Measurements from ENCODE around the gene PTGR3.

The PTGR3 gene

GRCh38 chr18:75212751-75213090, 3.8 kb upstream of the PTGR3 start:
- no peak for TF ChIP-seq TEAD4 (IDR thresholded peaks at IDR 0.05)

- TF ChIP-seq, protein P1, sequence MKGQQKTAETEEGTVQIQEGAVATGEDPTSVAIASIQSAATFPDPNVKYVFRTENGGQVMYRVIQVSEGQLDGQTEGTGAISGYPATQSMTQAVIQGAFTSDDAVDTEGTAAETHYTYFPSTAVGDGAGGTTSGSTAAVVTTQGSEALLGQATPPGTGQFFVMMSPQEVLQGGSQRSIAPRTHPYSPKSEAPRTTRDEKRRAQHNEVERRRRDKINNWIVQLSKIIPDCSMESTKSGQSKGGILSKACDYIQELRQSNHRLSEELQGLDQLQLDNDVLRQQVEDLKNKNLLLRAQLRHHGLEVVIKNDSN (IDR thresholded peaks at IDR 0.05): no peak
- TF ChIP-seq EGR1 (IDR thresholded peaks at IDR 0.05) (peak; percentile 45; the same call in 1 of the 2 replicates), EP300 (IDR thresholded peaks at IDR 0.05; ENCODE audit: borderline replicate concordance) (no peak), MAX (IDR thresholded peaks at IDR 0.05) (peak; percentile 54; the same call in 1 of the 2 replicates), NFIC (IDR thresholded peaks at IDR 0.05) (no peak; the same call in 1 of the 2 replicates), FOXM1 (IDR thresholded peaks at IDR 0.05; ENCODE audit: borderline replicate concordance, low read depth) (no peak), TCF12 (IDR thresholded peaks at IDR 0.05; ENCODE audit: low read depth) (peak; percentile 47; the same call in 1 of the 2 replicates), YY1 (IDR thresholded peaks at IDR 0.05; ENCODE audit: low read depth) (0 out of 2 replicates have a peak, but pooled peaks have one; percentile 51), ZBTB7A (IDR thresholded peaks at IDR 0.05; ENCODE audit: low read depth) (peak; percentile 84; the same call in 1 of the 2 replicates), CREB1 (IDR thresholded peaks at IDR 0.05; ENCODE audit: low read depth) (no peak), RAD21 (IDR thresholded peaks at IDR 0.05; ENCODE audit: low read depth) (no peak), TAF1 (IDR thresholded peaks at IDR 0.05; ENCODE audit: low read depth) (no peak)
Observed at GRCh38 chr18:75211953-75212750, 3.2 kb upstream of the PTGR3 start.

DNA sequence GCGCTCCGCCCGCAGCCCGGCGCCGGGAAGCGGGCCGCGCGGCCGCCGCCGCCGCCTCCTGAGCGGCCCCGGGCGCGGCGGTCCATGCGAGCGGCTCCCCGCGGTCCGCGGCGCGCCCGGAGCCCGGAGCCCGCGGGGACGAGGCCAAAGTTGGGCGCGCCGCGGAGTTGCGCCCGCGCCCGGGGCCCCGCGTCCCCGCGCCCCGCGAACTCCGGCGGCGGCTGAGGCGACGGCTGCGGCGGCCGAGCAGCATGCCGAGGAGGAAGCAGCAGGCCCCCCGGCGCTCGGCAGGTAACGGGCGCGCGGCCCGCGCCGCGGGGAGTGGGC, 2.6 kb upstream of the PTGR3 start:
- TF ChIP-seq EGR1 (IDR thresholded peaks at IDR 0.05) (no peak), MAX (IDR thresholded peaks at IDR 0.05) (no peak)

DNA sequence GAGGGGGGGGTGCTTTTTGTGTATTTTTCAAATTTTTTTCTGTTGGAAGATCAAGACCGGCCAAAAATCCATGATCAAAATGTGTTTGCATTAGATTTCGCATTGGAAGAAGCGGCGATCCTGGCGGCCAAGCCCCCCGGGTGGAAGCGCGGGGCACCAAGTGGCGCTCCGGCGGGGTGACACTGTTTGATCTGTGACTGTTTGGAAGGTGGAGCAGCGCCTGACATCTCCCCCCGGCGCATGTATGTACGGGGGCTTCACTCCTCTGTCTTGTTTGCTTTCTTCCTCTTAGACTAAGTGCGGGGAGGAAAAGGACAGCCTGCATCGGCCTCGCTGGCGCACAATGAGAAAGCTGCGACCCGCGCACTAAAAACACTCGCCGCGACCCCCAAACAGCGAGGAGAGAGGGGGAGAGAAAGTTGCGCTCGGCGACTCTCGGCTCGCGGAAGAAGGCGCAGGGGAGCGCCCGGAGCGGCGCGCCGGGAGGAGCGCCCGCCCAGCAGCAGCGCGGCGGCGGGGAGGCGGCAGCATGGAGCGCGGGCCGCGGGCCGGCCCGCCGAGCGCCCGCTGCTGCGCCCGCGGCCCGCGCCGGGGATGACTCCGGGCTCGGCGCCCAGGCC, 2.2 kb upstream of the PTGR3 start:
- TF ChIP-seq ZBTB7A (IDR thresholded peaks at IDR 0.05; ENCODE audit: low read depth): 0 out of 2 replicates have a peak, but pooled peaks have one; percentile 31
- TF ChIP-seq, protein P1 (IDR thresholded peaks at IDR 0.05): no peak

DNA sequence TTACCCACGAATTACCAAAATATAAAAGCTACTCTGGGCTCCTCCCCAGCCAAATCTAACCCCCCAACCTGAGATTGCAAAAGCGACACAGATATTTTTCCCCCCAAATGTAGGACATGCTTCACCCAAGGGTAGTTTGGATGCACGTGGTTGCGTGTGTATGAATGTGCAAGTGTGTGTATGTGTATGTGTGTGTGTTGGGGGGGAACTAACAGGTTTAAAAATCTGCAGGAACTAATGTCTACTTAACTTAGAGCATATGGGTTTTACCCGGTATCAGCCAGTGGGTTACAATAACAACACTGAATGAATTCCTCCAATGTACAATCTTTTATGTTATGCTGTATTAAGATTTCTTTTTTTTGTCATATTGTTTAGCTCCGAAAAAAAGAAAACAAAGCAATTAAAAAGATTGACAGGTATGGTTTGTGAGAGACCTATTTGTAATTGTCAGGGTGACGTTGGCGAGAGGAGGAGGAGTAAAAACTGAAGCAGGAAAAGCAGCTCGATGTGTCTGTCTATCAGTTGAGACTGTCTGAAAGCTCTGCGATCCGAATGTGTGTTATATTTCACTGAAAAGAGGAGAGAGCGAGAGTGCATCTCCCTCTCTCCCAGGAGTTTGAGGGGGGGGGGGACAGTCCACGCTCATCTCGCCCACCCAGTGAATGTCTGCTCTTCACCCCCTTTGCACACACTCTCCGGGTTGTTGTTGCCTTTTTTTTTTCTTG, 1.5 kb upstream of the PTGR3 start, which contains the start of gene TSHZ1:
Gene TSHZ1, plus strand, starts transcription at position 524 of the 728 bp plus-strand sequence. CDS start 1,080 bp downstream, outside the sequence.
- TF ChIP-seq MAX (IDR thresholded peaks at IDR 0.05) (peak; percentile 22), FOXM1 (IDR thresholded peaks at IDR 0.05; ENCODE audit: borderline replicate concordance, low read depth) (no peak), TCF12 (IDR thresholded peaks at IDR 0.05; ENCODE audit: low read depth) (0 out of 2 replicates have a peak, but pooled peaks have one; percentile 41), TAF1 (IDR thresholded peaks at IDR 0.05; ENCODE audit: low read depth) (peak; percentile 35), EP300 (IDR thresholded peaks at IDR 0.05; ENCODE audit: borderline replicate concordance) (no peak), CREB1 (IDR thresholded peaks at IDR 0.05; ENCODE audit: low read depth) (peak; percentile 58; the same call in 1 of the 2 replicates)

GRCh38 chr18:75209951-75210258, 966 bp upstream of the PTGR3 start:
- TF ChIP-seq, protein P2, sequence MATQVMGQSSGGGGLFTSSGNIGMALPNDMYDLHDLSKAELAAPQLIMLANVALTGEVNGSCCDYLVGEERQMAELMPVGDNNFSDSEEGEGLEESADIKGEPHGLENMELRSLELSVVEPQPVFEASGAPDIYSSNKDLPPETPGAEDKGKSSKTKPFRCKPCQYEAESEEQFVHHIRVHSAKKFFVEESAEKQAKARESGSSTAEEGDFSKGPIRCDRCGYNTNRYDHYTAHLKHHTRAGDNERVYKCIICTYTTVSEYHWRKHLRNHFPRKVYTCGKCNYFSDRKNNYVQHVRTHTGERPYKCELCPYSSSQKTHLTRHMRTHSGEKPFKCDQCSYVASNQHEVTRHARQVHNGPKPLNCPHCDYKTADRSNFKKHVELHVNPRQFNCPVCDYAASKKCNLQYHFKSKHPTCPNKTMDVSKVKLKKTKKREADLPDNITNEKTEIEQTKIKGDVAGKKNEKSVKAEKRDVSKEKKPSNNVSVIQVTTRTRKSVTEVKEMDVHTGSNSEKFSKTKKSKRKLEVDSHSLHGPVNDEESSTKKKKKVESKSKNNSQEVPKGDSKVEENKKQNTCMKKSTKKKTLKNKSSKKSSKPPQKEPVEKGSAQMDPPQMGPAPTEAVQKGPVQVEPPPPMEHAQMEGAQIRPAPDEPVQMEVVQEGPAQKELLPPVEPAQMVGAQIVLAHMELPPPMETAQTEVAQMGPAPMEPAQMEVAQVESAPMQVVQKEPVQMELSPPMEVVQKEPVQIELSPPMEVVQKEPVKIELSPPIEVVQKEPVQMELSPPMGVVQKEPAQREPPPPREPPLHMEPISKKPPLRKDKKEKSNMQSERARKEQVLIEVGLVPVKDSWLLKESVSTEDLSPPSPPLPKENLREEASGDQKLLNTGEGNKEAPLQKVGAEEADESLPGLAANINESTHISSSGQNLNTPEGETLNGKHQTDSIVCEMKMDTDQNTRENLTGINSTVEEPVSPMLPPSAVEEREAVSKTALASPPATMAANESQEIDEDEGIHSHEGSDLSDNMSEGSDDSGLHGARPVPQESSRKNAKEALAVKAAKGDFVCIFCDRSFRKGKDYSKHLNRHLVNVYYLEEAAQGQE (IDR thresholded peaks at IDR 0.05; ENCODE audit: low read depth): no peak
- TF ChIP-seq TCF12 (IDR thresholded peaks at IDR 0.05; ENCODE audit: low read depth) (no peak), EP300 (IDR thresholded peaks at IDR 0.05; ENCODE audit: borderline replicate concordance) (no peak), TEAD4 (IDR thresholded peaks at IDR 0.05) (no peak), RAD21 (IDR thresholded peaks at IDR 0.05; ENCODE audit: low read depth) (no peak), TAF1 (IDR thresholded peaks at IDR 0.05; ENCODE audit: low read depth) (no peak), EGR1 (IDR thresholded peaks at IDR 0.05) (no peak), CEBPB (IDR thresholded peaks at IDR 0.05) (no peak), CREB1 (IDR thresholded peaks at IDR 0.05; ENCODE audit: low read depth) (no peak), YY1 (IDR thresholded peaks at IDR 0.05; ENCODE audit: low read depth) (no peak), FOXM1 (IDR thresholded peaks at IDR 0.05; ENCODE audit: borderline replicate concordance, low read depth) (no peak), MAX (IDR thresholded peaks at IDR 0.05) (no peak; the same call in 1 of the 2 replicates), NFIC (IDR thresholded peaks at IDR 0.05) (no peak), ZBTB7A (IDR thresholded peaks at IDR 0.05; ENCODE audit: low read depth) (no peak)
- TF ChIP-seq, protein P1 (IDR thresholded peaks at IDR 0.05): no peak
